AG08395 (cell line): ENCODE data around the gene BCL2.
A peak's percentile ranks its signal among the peaks of the same experiment; 100 is the strongest.

ENCODE experiments used
- DNase-seq: peaks from one replicate; pipeline ENCODE4 v3.0.0; 2012; ENCODE audit warnings: mixed read lengths, low spot score

The BCL2 gene

GRCh38 chr18:63180971-63181376 lies 138.6 kb downstream of the BCL2 start:
- no peak for DNase-seq

GRCh38 chr18:63180321-63180720 lies 139.2 kb downstream of the BCL2 start:
- no peak for DNase-seq

GRCh38 chr18:63179422-63179821 lies 140.1 kb downstream of the BCL2 start:
- no peak for DNase-seq

- no peak for DNase-seq
These were observed 140.6 kb downstream of the BCL2 start for GRCh38 chr18:63178971-63179370.

- no peak for DNase-seq
These were observed 141.4 kb downstream of the BCL2 start for GRCh38 chr18:63177919-63178821.

- DNase-seq, result no peak
These were observed 142.3 kb downstream of the BCL2 start for GRCh38 chr18:63177259-63177658.

GRCh38 chr18:63175264-63175663 lies 144.3 kb downstream of the BCL2 start:
- no peak for DNase-seq

GRCh38 chr18:63173983-63174382 lies 145.6 kb downstream of the BCL2 start:
- no peak for DNase-seq

- DNase-seq, result no peak
These were observed 149.7 kb downstream of the BCL2 start for GRCh38 chr18:63169853-63170252.

GRCh38 chr18:63168287-63168686 lies 151.3 kb downstream of the BCL2 start:
- DNase-seq, result no peak

- DNase-seq, result no peak
These were observed 153.4 kb downstream of the BCL2 start for GRCh38 chr18:63166142-63166541.

GRCh38 chr18:63164396-63164795 lies 155.2 kb downstream of the BCL2 start:
- no peak for DNase-seq

GRCh38 chr18:63162271-63163014 lies 157.1 kb downstream of the BCL2 start:
- DNase-seq, result peak; percentile 55

- peak; percentile 91 for DNase-seq
These were observed 157.8 kb downstream of the BCL2 start for GRCh38 chr18:63161761-63162195.

- DNase-seq, result no peak
These were observed 158.4 kb downstream of the BCL2 start for GRCh38 chr18:63161032-63161760.

GRCh38 chr18:63160172-63160995 lies 159.2 kb downstream of the BCL2 start:
- no peak for DNase-seq

- DNase-seq, result no peak
These were observed 160.0 kb downstream of the BCL2 start for GRCh38 chr18:63159590-63159989.

GRCh38 chr18:63158676-63159291 lies 160.8 kb downstream of the BCL2 start:
- DNase-seq, result no peak

- no peak for DNase-seq
These were observed 161.4 kb downstream of the BCL2 start for GRCh38 chr18:63158012-63158631.

- no peak for DNase-seq
These were observed 162.1 kb downstream of the BCL2 start for GRCh38 chr18:63157293-63158011.
